GM12873 (cell line): Measurements from ENCODE around the gene DDX55.

Experiments used
- TF ChIP-seq, protein P1 (sequence below): IDR thresholded peaks from 2 replicates; pipeline ENCODE4 v1.5.1; 2012; ENCODE audit warnings: low read depth, mild to moderate bottlenecking, moderate library complexity, low read length, control low read depth; ENCODE audit not compliant: insufficient read depth; ENCODE audit errors: missing control alignments

The DDX55 gene

DNA sequence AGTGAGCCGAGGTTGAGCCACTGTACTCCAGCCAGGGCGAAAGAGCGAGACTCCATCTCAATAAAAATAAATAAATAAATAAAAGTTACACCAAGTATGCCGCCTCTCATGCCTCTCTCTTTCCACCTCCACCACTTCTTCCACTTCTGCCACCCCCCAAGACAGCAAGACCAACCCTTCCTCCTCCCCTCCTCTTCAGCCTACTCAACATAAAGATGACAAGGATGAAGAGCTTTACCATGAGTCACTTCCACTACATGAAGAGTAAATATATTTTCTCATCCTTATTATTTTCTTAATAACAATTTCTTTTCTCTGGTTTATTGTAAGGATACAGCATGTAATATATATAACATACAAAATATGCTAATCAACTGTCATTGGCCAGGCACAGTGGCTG is 21.1 kb upstream of the DDX55 start:
- TF ChIP-seq, protein P1, sequence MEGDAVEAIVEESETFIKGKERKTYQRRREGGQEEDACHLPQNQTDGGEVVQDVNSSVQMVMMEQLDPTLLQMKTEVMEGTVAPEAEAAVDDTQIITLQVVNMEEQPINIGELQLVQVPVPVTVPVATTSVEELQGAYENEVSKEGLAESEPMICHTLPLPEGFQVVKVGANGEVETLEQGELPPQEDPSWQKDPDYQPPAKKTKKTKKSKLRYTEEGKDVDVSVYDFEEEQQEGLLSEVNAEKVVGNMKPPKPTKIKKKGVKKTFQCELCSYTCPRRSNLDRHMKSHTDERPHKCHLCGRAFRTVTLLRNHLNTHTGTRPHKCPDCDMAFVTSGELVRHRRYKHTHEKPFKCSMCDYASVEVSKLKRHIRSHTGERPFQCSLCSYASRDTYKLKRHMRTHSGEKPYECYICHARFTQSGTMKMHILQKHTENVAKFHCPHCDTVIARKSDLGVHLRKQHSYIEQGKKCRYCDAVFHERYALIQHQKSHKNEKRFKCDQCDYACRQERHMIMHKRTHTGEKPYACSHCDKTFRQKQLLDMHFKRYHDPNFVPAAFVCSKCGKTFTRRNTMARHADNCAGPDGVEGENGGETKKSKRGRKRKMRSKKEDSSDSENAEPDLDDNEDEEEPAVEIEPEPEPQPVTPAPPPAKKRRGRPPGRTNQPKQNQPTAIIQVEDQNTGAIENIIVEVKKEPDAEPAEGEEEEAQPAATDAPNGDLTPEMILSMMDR = no peak

- TF ChIP-seq, protein P1 = no peak
Observed at GRCh38 chr12:123591702-123592481, 10.0 kb upstream of the DDX55 start.

DNA sequence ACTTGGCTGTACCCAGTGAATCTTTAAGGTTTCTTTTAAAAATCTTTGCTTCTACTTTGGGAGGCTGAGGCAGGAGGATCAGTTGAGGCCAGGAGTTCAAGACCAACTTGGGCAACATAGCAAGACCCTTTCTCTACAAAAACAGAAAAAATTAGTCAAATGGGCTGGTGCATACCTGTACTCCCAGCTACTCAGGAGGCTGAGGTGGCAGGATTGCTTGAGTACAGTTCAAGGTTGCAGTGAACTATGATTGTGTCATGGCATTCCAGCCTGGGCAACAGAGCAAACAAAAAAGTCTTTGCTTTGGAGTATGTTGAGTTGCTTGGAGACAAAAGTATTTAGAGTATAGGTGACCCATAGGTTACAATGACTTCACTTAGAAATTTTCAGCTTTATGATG is 6.2 kb upstream of the DDX55 start:
- TF ChIP-seq, protein P1 = no peak

DNA sequence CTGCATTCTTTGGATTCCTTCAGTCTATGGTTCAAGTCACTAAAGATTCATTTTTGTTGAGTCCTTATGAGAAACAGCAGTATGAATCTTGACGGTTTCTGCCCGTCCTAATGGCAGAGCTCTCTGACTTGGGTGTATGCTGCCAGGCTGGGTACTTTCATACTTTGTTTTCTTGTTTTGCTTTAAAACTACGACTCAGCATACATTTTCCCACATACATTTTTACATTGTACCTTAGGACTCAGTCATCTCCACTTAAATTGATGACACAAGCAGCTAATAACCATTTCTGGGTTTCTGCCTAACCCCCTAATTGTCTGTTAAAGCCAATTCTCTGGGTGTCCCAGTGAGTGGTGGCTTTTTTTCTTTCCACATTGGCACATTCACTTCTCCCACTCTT is 4.8 kb upstream of the DDX55 start:
- TF ChIP-seq, protein P1 = no peak

GRCh38 chr12:123598522-123598921 is 3.4 kb upstream of the DDX55 start:
- TF ChIP-seq, protein P1 = no peak

GRCh38 chr12:123599310-123599709 is 2.6 kb upstream of the DDX55 start:
- TF ChIP-seq, protein P1 = no peak

DNA sequence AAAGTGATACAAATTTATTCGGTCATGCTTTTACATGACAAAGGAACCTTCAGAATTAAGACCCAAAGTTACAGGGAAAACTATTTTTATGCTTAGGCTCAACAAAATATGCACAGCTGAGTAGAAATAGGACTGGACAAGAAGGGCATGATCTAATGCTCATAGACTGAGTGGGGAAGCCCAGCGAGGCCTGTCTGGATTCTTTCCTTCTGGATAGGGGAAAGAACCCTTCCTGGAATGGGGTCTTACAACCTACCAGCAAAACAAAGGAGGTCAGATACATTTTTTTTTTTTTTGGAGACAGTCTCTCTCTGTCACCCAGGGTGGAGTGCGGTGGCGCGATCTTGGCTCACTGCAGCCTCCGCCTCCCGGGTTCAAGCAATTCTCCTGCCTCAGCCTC is 2.2 kb upstream of the DDX55 start:
- TF ChIP-seq, protein P1 = no peak
